Esophagus (tissue), 2 donors: ENCODE results near the gene LDLRAD4. TPM values are rescaled to one million over a fixed set of nuclear protein-coding genes. Genes with fewer than 3 reads are reported as not detected.

Source experiments
- H3K27ac ChIP-seq, 2 donors: one replicate each; pipeline ENCODE4 v1.5.1; 2013; ENCODE audit warnings: low read depth in 2 of 2, mild to moderate bottlenecking in 2 of 2, inconsistent platforms in 1 of 2, low read length in 1 of 2, moderate library complexity in 1 of 2
- H3K27me3 ChIP-seq, 2 donors: one replicate each; pipeline ENCODE4 v1.6.1; 2013; ENCODE audit warnings: low read length in 2 of 2, control low read depth in 1 of 2, mild to moderate bottlenecking in 1 of 2; ENCODE audit not compliant: insufficient read depth in 2 of 2, control insufficient read depth in 1 of 2
- H3K36me3 ChIP-seq, 2 donors: one replicate each; pipeline ENCODE4 v1.6.1; 2013; ENCODE audit warnings: low read length in 1 of 2; ENCODE audit not compliant: control insufficient read depth in 2 of 2, insufficient read depth in 2 of 2
- H3K4me1 ChIP-seq, 2 donors: one replicate each; pipeline ENCODE4 v1.6.1; 2013; ENCODE audit warnings: low read length in 1 of 2; ENCODE audit not compliant: control insufficient read depth in 2 of 2, insufficient read depth in 2 of 2
- H3K4me3 ChIP-seq, 2 donors: one replicate each; pipeline ENCODE4 v1.5.1; 2013; ENCODE audit warnings: low read length in 2 of 2, mild to moderate bottlenecking in 2 of 2, low read depth in 1 of 2, moderate library complexity in 1 of 2
- H3K9me3 ChIP-seq, 2 donors: one replicate each; pipeline ENCODE4 v1.6.1; 2013; ENCODE audit warnings: mild to moderate bottlenecking in 2 of 2, low read depth in 1 of 2, low read length in 1 of 2, moderate library complexity in 1 of 2; ENCODE audit not compliant: control insufficient read depth in 2 of 2, insufficient read depth in 1 of 2
- WGBS, 2 donors: extraction: QIAGEN DNeasy Blood & Tissue Kit; methylation state at CpG; one replicate each; pipeline ENCODE4 v1.1.7; 2013; 5-methylcytosine and 5-hydroxymethylcytosine counted together
- polyA plus RNA-seq, 2 donors: library from polyadenylated mRNA; stranded (reverse); fragments of 200-250 nt; gene quantifications; one replicate each; pipeline ENCODE4 v1.2.3, GENCODE V29; 2013
- donor health status: healthy with polysubstance abuse.
- donor health status: Bipolar disorder and iron deficiency.

Gene LDLRAD4
- polyA plus RNA-seq, 2 donors = 0.79 to 0.99 TPM

- 65 to 76% methylated on average over 2 of the region's 2 CpGs for WGBS, 2 donors
- Histone ChIP-seq H3K4me1 (no peaks in the 10 kb centered on the region), H3K9me3 (peaks cover 0 to 2% of the 10 kb centered on the region in 2 donors), H3K27me3 (no peaks in the 10 kb centered on the region), H3K4me3 (no peak overlapping the region), H3K27ac (no peak overlapping the region), H3K36me3 (no peaks in the 10 kb centered on the region)
These were observed 24.3 kb upstream of the LDLRAD4 start for GRCh38 chr18:13194239-13194638.

DNA sequence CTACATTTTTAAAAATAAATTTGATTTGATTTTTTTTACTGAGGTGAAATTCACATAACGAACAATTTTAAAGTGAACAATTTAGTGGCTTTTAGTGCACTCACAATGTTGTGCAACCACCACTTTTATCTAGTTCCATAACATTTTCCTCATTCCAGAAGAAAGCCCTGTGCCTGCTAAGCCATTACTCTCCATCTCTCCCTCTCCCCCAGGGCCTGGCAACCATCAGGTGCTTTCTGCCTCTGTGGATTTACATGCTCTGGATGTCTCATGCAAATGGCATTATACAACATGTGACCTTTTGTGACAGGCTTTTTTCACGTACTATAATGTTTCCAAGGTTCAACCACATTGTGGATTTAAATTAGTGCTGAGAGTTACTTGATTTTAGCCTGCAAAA, 19.9 kb upstream of the LDLRAD4 start:
- H3K36me3 ChIP-seq = no peaks in the 10 kb centered on the region
- peaks cover 0 to 2% of the 10 kb centered on the region in 2 donors for H3K9me3 ChIP-seq
- 87 to 89% methylated on average over 2 of the region's 2 CpGs for WGBS, 2 donors

GRCh38 chr18:13199169-13199568, 19.4 kb upstream of the LDLRAD4 start:
- Histone ChIP-seq H3K4me1 (no peaks in the 10 kb centered on the region), H3K27me3 (no peaks in the 10 kb centered on the region), H3K4me3 (no peak overlapping the region), H3K9me3 (peaks cover 0 to 2% of the 10 kb centered on the region in 2 donors), H3K27ac (no peak overlapping the region), H3K36me3 (no peaks in the 10 kb centered on the region)
- 78 to 79% methylated on average over 3 of the region's 3 CpGs for WGBS, 2 donors

More for the DNA sequence above, 19.9 kb upstream of the LDLRAD4 start:
- Histone ChIP-seq H3K27ac (no peak overlapping the region), H3K27me3 (no peaks in the 10 kb centered on the region), H3K4me3 (no peak overlapping the region), H3K4me1 (no peaks in the 10 kb centered on the region)

DNA sequence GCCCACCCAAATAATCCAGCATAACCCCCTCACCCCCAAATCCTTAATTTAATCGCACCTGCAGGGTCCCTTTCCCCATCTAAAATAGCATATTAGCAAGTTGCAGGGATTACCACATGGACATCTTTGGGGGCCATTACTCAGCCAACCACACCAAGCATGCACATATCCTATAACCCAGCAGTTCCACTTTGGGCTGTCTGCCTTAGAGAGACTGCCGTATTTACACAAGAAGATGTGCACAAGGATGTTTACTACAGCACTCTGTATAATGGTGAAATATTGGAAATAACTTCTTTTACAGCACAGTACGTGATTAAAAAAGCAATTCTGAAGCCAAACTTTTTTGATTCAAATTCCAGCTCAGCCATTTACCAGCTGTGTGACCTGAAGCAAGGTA, 17.3 kb upstream of the LDLRAD4 start:
- Histone ChIP-seq H3K27me3 (no peaks in the 10 kb centered on the region), H3K4me1 (no peaks in the 10 kb centered on the region), H3K9me3 (peaks cover 0 to 2% of the 10 kb centered on the region in 2 donors), H3K36me3 (no peaks in the 10 kb centered on the region), H3K27ac (no peak overlapping the region), H3K4me3 (no peak overlapping the region)
- WGBS, 2 donors = 84 to 87% methylated on average over 3 of the region's 3 CpGs

DNA sequence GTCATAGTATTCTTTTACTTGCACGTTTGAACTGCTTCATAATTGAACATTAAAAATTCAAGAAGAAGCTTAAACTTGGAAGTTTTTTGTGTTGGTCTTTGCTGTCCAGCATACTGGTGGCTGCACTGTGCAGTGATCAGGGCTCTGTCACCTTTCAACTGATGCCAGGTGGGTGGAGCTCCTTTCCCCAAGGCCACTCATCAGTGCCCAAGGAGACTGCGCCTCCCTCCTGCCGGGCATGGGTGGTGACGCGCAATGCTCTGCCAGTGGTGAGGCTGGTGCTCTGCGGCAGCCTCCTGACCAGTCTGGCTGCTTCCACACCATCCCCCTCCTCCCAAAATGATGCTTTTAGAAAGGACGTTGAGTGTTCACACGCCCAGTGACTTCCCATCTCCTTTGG, 16.0 kb upstream of the LDLRAD4 start:
- peaks cover 0 to 2% of the 10 kb centered on the region in 2 donors for H3K9me3 ChIP-seq
- no peak overlapping the region for H3K27ac ChIP-seq
- WGBS, 2 donors = 71 to 87% methylated on average over 8 of the region's 8 CpGs
- H3K4me1 ChIP-seq = no peaks in the 10 kb centered on the region
- no peaks in the 10 kb centered on the region for H3K27me3 ChIP-seq
- no peak overlapping the region for H3K4me3 ChIP-seq
- H3K36me3 ChIP-seq = no peaks in the 10 kb centered on the region

DNA sequence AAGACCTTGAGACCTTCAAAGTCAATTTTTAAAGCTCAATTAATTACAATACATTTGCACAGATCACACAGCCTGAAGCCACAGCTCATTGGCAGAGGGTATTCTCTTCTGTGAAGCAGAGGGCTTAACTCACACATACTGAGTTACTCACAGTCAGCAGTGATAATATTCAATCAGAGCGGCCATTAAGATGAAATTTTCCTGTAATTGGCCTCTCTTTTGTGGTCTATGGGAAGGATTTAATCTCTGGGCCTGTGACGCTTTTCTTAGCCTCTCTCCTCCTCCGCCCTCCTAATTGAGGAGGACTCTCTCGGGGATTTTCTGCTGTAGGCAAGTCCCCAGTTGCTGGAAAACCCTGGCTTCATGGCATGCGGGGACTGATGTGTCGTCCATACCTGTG, 12.3 kb upstream of the LDLRAD4 start:
- H3K9me3 ChIP-seq = no peaks in the 10 kb centered on the region
- 86 to 90% methylated on average over 6 of the region's 6 CpGs for WGBS, 2 donors
- no peaks in the 10 kb centered on the region for H3K27me3 ChIP-seq
- H3K4me1 ChIP-seq = no peaks in the 10 kb centered on the region
- no peaks in the 10 kb centered on the region for H3K36me3 ChIP-seq
- no peak overlapping the region for H3K4me3 ChIP-seq
- H3K27ac ChIP-seq = no peak overlapping the region

DNA sequence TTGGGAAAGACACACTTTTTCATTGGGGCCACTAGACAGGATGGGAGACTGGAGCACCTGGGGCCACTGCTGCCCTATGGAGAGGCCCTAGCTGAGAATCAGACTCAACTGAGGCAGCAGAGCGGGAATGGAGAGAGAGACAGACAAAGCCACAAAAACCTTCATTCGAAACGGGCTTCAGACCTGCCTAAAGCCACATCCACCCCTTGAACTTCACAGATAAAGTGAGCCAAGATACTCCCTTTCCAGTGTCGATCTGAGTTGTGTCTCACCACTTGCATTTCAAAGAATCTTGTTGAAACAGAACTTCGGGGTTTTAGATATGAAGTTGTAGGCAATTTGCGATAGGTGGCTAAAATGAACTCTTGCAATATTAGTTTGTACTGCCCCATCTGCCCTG, 11.3 kb upstream of the LDLRAD4 start:
- no peaks in the 10 kb centered on the region for H3K4me1 ChIP-seq
- H3K27ac ChIP-seq = no peak overlapping the region
- H3K36me3 ChIP-seq = no peaks in the 10 kb centered on the region
- 78 to 84% methylated on average over 6 of the region's 6 CpGs for WGBS, 2 donors
- no peaks in the 10 kb centered on the region for H3K9me3 ChIP-seq
- no peaks in the 10 kb centered on the region for H3K27me3 ChIP-seq
- H3K4me3 ChIP-seq = no peak overlapping the region

DNA sequence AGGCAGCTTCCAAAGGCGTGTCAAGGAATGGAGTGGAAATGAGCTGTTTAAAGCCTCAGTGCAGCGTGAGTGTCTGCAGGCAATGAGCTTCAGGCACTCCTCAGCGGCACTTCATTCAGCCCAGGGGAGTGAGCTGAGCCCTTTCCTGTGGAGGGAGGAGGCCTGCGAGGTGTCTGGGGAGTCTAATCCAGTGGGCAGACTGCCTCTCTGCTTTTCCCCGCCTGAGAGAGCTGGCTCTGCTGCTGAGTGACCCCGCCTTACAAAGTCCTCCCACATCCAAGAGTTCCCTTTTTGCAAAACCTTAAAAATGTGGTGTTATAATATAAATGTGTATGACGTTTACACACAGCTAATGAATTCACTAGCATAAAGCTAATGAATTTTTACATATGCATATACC, 7.0 kb upstream of the LDLRAD4 start:
- WGBS, 2 donors = 48 to 52% methylated on average over 7 of the region's 7 CpGs
- no peaks in the 10 kb centered on the region for H3K27me3 ChIP-seq
- H3K36me3 ChIP-seq = no peaks in the 10 kb centered on the region
- H3K4me3 ChIP-seq = no peak overlapping the region
- no peaks in the 10 kb centered on the region for H3K4me1 ChIP-seq
- no peak overlapping the region for H3K27ac ChIP-seq
- no peaks in the 10 kb centered on the region for H3K9me3 ChIP-seq

- 79 to 83% methylated on average over 18 of the region's 18 CpGs for WGBS, 2 donors
- H3K27ac ChIP-seq = no peak overlapping the region
- H3K27me3 ChIP-seq = no peaks in the 10 kb centered on the region
- H3K36me3 ChIP-seq = no peaks in the 10 kb centered on the region
- peaks cover 0 to 6% of the 10 kb centered on the region in 2 donors for H3K4me1 ChIP-seq
- H3K9me3 ChIP-seq = no peaks in the 10 kb centered on the region
- H3K4me3 ChIP-seq = no peak overlapping the region
These were observed 5.3 kb upstream of the LDLRAD4 start for GRCh38 chr18:13213036-13213795.

DNA sequence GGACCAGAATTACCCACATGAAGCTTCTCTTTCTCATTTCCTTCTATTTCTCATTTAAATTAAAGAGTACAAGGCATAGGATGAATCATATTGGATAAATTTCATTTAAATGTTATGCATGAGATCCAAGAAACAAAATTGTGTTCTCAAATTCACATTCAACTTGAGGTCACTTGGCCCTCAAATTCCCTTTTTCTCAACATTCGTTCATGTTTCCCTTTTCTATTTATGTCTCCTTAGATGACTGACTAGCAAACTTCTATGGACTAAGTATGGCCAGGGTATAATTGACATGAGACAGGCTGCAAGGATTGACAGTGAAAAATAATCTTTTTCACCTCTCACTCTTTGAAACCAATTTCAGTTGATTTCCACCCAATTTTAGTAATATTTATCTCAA, 4.0 kb upstream of the LDLRAD4 start:
- Histone ChIP-seq H3K27ac (no peak overlapping the region), H3K4me3 (no peak overlapping the region), H3K36me3 (no peaks in the 10 kb centered on the region), H3K9me3 (no peaks in the 10 kb centered on the region), H3K27me3 (no peaks in the 10 kb centered on the region), H3K4me1 (peaks cover 0 to 8% of the 10 kb centered on the region in 2 donors)
- 62 to 73% methylated on average over 1 of the region's 1 CpG for WGBS, 2 donors
